HepG2 (cell line): Measurements from ENCODE around the gene SOHLH2. TPM values are rescaled to one million over a fixed set of nuclear protein-coding genes. Genes with fewer than 3 reads are reported as not detected.

Source experiments
- ATAC-seq: fragments of 200-7000 bp; cut with Tn5 transposase; 3 replicates; pipeline ENCODE4 v1.9.1; 2020; ENCODE audit warnings: mild to moderate bottlenecking, moderate library complexity
- BruUV-seq: library from RNA; stranded (reverse); fragments of 400-500 nt; replicated peaks from 2 replicates; lab custom pipeline; 2021; lab: Mats Ljungman, UMichigan
- CTCF ChIA-PET: fragments of 300-600 bp; formaldehyde crosslinking; extraction: SDS; loops from one replicate; lab custom pipeline; 2021; ENCODE audit warnings: low total read pairs, inconsistent platforms, low intra/inter-chr PET ratio; lab: Yijun Ruan, JAX
- POLR2A ChIA-PET: fragments of 350-600 bp; sonication (Branson Sonifier 250); formaldehyde crosslinking; loops from one replicate; lab custom pipeline; 2020; ENCODE audit warnings: antibody characterized with exemption, inconsistent platforms; lab: Yijun Ruan, JAX
- DNase-seq: peaks from one replicate; pipeline ENCODE4 v3.0.0-alpha.2; 2015; ENCODE audit warnings: low spot score
- FAIRE-seq: peaks from 3 replicates; lab custom pipeline; 2011; peaks lifted over from hg19 to GRCh38; lab: Jason Lieb, UNC
- H2AFZ ChIP-seq: one replicate; pipeline ENCODE4 v1.6.1; 2011; ENCODE audit warnings: low read length, inconsistent platforms
- H3K27ac ChIP-seq: fragments of 300-600 bp; 3 replicates; pipeline ENCODE4 v1.8.0; 2011; ENCODE audit warnings: mixed run types, mild to moderate bottlenecking, mixed read lengths, low read length, inconsistent platforms; ENCODE audit not compliant: insufficient read depth; ENCODE audit errors: extremely low read length
- H3K27me3 ChIP-seq, 2 experiments: fragments of 200-600 bp in 1 of 2; 2 replicates in 1 of 2; 3 replicates in 1 of 2; pipeline versions ENCODE4 v1.6.0 to v1.8.0; 2011; ENCODE audit warnings: low read length in 2 of 2, mild to moderate bottlenecking in 2 of 2, moderate library complexity in 2 of 2, inconsistent platforms in 1 of 2; ENCODE audit not compliant: insufficient read depth in 2 of 2, control insufficient read depth in 1 of 2
- H3K36me3 ChIP-seq, 2 experiments: fragments of 200-600 bp in 1 of 2; replicated peaks in 1 of 2; 2 replicates in 1 of 2; 3 replicates in 1 of 2; pipeline versions ENCODE4 v1.5.1 to v1.8.0; 2011; ENCODE audit warnings: low read length in 2 of 2, inconsistent platforms in 1 of 2; ENCODE audit not compliant: insufficient read depth in 2 of 2, control insufficient read depth in 1 of 2
- H3K4me1 ChIP-seq: 2 replicates; pipeline ENCODE4 v1.5.1; 2012; ENCODE audit warnings: low read length, inconsistent platforms; ENCODE audit not compliant: insufficient read depth
- H3K4me2 ChIP-seq: 2 replicates; pipeline ENCODE4 v1.6.0; 2011; ENCODE audit warnings: low read depth, low read length, inconsistent platforms
- H3K4me3 ChIP-seq, 3 experiments: fragments of 200-600 bp in 1 of 3; sonication (generic), shearing (Covaris generic) in 1 of 3; replicated peaks in 1 of 3; 2 replicates each; pipeline ENCODE4 v1.5.1; 2011 to 2016; ENCODE audit warnings: low read length in 3 of 3, inconsistent platforms in 2 of 3, low read depth in 2 of 3, mild to moderate bottlenecking in 2 of 3, control low read depth in 1 of 3, mixed read lengths in 1 of 3; ENCODE audit not compliant: insufficient read depth in 1 of 3
- H3K79me2 ChIP-seq: one replicate; pipeline ENCODE4 v1.6.1; 2011; ENCODE audit warnings: low read length, inconsistent platforms; ENCODE audit not compliant: insufficient read depth
- H3K9ac ChIP-seq: 2 replicates; pipeline ENCODE4 v1.6.0; 2011; ENCODE audit warnings: mild to moderate bottlenecking, low read depth, low read length, inconsistent platforms; ENCODE audit not compliant: insufficient read depth
- H3K9me3 ChIP-seq: 2 replicates; pipeline ENCODE4 v1.5.1; 2012; ENCODE audit warnings: mild to moderate bottlenecking, low read length
- H4K20me1 ChIP-seq: 2 replicates; pipeline ENCODE4 v1.6.0; 2011; ENCODE audit warnings: inconsistent platforms, mild to moderate bottlenecking, low read length, moderate library complexity; ENCODE audit not compliant: insufficient read depth
- CAMTA2 ChIP-seq: sonication (generic); formaldehyde crosslinking; IDR thresholded peaks from 2 replicates; pipeline ENCODE4 v1.4.0; 2020; ENCODE audit warnings: mild to moderate bottlenecking, missing genetic modification reagents, borderline replicate concordance
- DR1 ChIP-seq: sonication (generic); formaldehyde crosslinking; IDR thresholded peaks from 2 replicates; pipeline ENCODE4 v1.8.0; 2021; ENCODE audit warnings: mild to moderate bottlenecking, missing genetic modification reagents, inconsistent platforms
- KLF12 ChIP-seq: sonication (generic); formaldehyde crosslinking; IDR thresholded peaks from 2 replicates; pipeline ENCODE4 v1.4.0; 2020; ENCODE audit warnings: missing genetic modification reagents, borderline replicate concordance
- NPAS2 ChIP-seq: sonication (generic); formaldehyde crosslinking; IDR thresholded peaks from 2 replicates; pipeline ENCODE4 v1.8.0; 2022; ENCODE audit warnings: mild to moderate bottlenecking, missing genetic modification reagents, borderline replicate concordance
- SMAD9 ChIP-seq: sonication (generic); formaldehyde crosslinking; IDR thresholded peaks from 2 replicates; pipeline ENCODE4 v1.5.1; 2020; ENCODE audit warnings: mild to moderate bottlenecking, missing genetic modification reagents
- THAP7 ChIP-seq: sonication (generic); formaldehyde crosslinking; IDR thresholded peaks from 2 replicates; pipeline ENCODE4 v1.8.1; 2023; ENCODE audit warnings: mild to moderate bottlenecking, missing genetic modification reagents
- U2AF1 ChIP-seq: fragments of 200-400 bp; formaldehyde crosslinking; optimal IDR thresholded peaks from 2 replicates; pipeline ENCODE3; 2017; ENCODE audit warnings: mild to moderate bottlenecking, low read depth, low read length
- YY1 ChIP-seq: IDR thresholded peaks from 2 replicates; pipeline ENCODE4 v1.6.1; 2011; ENCODE audit warnings: low read length, low read depth, moderate library complexity, mild to moderate bottlenecking; ENCODE audit not compliant: insufficient read depth, insufficient replicate concordance
- ZNF205 ChIP-seq: IDR thresholded peaks from 2 replicates; pipeline ENCODE4 v1.6.1; 2018; ENCODE audit warnings: missing biosample characterization, missing genetic modification reagents
- ZNF207 ChIP-seq: fragments of 450-650 bp; IDR thresholded peaks from 2 replicates; pipeline ENCODE4 v1.6.1; 2016; ENCODE audit warnings: antibody characterized with exemption, borderline replicate concordance
- ZNF562 ChIP-seq: sonication (generic); formaldehyde crosslinking; IDR thresholded peaks from 2 replicates; pipeline ENCODE4 v1.8.0; 2022; ENCODE audit warnings: missing genetic modification reagents, borderline replicate concordance
- ZNF615 ChIP-seq: sonication (generic); formaldehyde crosslinking; IDR thresholded peaks from 2 replicates; pipeline ENCODE4 v1.5.0; 2020; ENCODE audit warnings: mild to moderate bottlenecking, missing genetic modification reagents, borderline replicate concordance
- ZNF720 ChIP-seq: sonication (generic); formaldehyde crosslinking; IDR thresholded peaks from 2 replicates; pipeline ENCODE4 v1.4.0; 2020; ENCODE audit warnings: missing genetic modification reagents
- ZNF75D ChIP-seq: sonication (generic); formaldehyde crosslinking; IDR thresholded peaks from 2 replicates; pipeline ENCODE4 v1.8.1; 2023; ENCODE audit warnings: missing genetic modification reagents, mild to moderate bottlenecking, borderline replicate concordance
- ZNF766 ChIP-seq: sonication (generic); formaldehyde crosslinking; IDR thresholded peaks from 2 replicates; pipeline ENCODE4 v1.5.0; 2020; ENCODE audit warnings: missing genetic modification reagents, borderline replicate concordance
- WGBS: methylation state at CpG from one replicate; pipeline ENCODE4 v1.1.6; 2017; ENCODE audit warnings: low lambda C conversion rate; 5-methylcytosine and 5-hydroxymethylcytosine counted together
- in situ Hi-C: cut with HindIII; loops from 2 replicates; pipeline ENCODE4 v1.10.0; 2017; ENCODE audit warnings: low pct_unique_long_range_greater_than_20kb; ENCODE audit not compliant: extremely low pct_ligation_motif_present
- intact Hi-C: fragments of 100-400 bp; cut with micrococcal nuclease; formaldehyde crosslinking; loops from one replicate; pipeline ENCODE4 v1.10.0; 2022; ENCODE audit not compliant: unreplicated experiment
- polyA plus RNA-seq, 8 experiments: library from polyadenylated mRNA; depleted of rRNA in 3 of 8; stranded (reverse) in 7 of 8; unstranded in 1 of 8; fragments of >200 nt; fragmentation: Illumina TruSeq in 4 of 8; extraction: Trizol in 4 of 8; gene quantifications; 2 replicates each; pipeline versions ENCODE4 v1.2.1 to v1.2.3, GENCODE V29; 2011 to 2016; ENCODE audit warnings: low read depth in 4 of 8, missing spikeins in 1 of 8, mixed read lengths in 1 of 8; ENCODE audit not compliant: insufficient read depth in 1 of 8
- total RNA-seq, 5 experiments: library from RNA; depleted of rRNA; stranded (reverse); fragments of >200 nt; fragmentation: Illumina TruSeq; extraction: Trizol; gene quantifications; 2 replicates each; pipeline ENCODE4 v1.2.3, GENCODE V29; 2016; ENCODE audit warnings: low read depth in 1 of 5
- TF ChIP-seq, protein P1 (sequence below): sonication (generic); formaldehyde crosslinking; IDR thresholded peaks from 2 replicates; pipeline ENCODE4 v1.4.0; 2020; ENCODE audit warnings: missing genetic modification reagents
- TF ChIP-seq, protein P2 (sequence below): sonication (generic); formaldehyde crosslinking; IDR thresholded peaks from 2 replicates; pipeline ENCODE4 v1.4.0; 2020; ENCODE audit warnings: missing genetic modification reagents
- TF ChIP-seq, protein P3 (sequence below): sonication (generic); formaldehyde crosslinking; IDR thresholded peaks from 2 replicates; pipeline ENCODE4 v1.8.0; 2022; ENCODE audit warnings: mild to moderate bottlenecking, missing genetic modification reagents

SOHLH2 gene
- total and polyA plus RNA-seq, 2 of the 13 experiments (the other 11 are each of a cell fraction or from before 2014, with no cell fraction given), result not detected

DNA sequence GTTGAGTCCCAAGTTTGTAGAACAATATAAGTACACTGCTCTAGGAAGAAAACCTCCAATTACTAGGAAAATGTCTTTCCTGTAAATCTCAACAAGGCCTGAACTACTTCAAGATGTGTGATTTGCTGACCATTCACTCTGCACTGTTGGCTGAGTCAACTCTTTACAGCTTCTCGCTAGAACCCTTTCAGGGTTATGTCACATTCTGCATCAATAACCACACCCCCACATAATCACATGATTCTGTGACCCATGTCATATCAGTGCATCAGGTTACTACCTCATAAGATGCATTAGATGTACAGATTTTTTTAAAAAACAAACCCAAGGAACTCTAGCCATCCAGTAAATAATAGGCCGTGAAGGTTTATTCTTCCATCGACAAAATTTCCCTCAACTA lies 67.0 kb downstream of the SOHLH2 start:
- in situ Hi-C loops, result no loop called here
- Histone ChIP-seq H2AFZ (no peak overlapping the region), H3K4me2 (no peak overlapping the region), H3K9ac (no peak overlapping the region), H3K79me2 (no peaks in the 10 kb centered on the region), H3K9me3 (no peaks in the 10 kb centered on the region), H3K27me3 (no peaks in the 10 kb centered on the region), H3K4me1 (no peaks in the 10 kb centered on the region), H3K27ac (no peak overlapping the region), H4K20me1 (no peaks in the 10 kb centered on the region), H3K36me3 (no peaks in the 10 kb centered on the region), H3K4me3 (no peak overlapping the region)
- intact Hi-C loops, result no loop called here
- ATAC-seq (no peak), DNase-seq (no peak), FAIRE-seq (no peak)
- CTCF ChIA-PET, result no interaction called here
- WGBS, result 2% methylated on average over 3 of the region's 3 CpGs
- POLR2A ChIA-PET, result no interaction called here
- BruUV-seq, result no TSS peak
- TF ChIP-seq YY1 (no peak), CAMTA2 (CRISPR knock-in tag) (no peak), ZNF615 (CRISPR knock-in tag) (no peak), KLF12 (CRISPR knock-in tag) (no peak), DR1 (CRISPR knock-in tag) (no peak), ZNF766 (CRISPR knock-in tag) (no peak), SMAD9 (no peak), THAP7 (CRISPR knock-in tag) (no peak), ZNF207 (no peak), ZNF562 (CRISPR knock-in tag) (no peak), NPAS2 (CRISPR knock-in tag) (no peak), ZNF720 (no peak), ZNF205 (no peak), U2AF1 (no peak), ZNF75D (CRISPR knock-in tag) (no peak)
- TF ChIP-seq, protein P1, sequence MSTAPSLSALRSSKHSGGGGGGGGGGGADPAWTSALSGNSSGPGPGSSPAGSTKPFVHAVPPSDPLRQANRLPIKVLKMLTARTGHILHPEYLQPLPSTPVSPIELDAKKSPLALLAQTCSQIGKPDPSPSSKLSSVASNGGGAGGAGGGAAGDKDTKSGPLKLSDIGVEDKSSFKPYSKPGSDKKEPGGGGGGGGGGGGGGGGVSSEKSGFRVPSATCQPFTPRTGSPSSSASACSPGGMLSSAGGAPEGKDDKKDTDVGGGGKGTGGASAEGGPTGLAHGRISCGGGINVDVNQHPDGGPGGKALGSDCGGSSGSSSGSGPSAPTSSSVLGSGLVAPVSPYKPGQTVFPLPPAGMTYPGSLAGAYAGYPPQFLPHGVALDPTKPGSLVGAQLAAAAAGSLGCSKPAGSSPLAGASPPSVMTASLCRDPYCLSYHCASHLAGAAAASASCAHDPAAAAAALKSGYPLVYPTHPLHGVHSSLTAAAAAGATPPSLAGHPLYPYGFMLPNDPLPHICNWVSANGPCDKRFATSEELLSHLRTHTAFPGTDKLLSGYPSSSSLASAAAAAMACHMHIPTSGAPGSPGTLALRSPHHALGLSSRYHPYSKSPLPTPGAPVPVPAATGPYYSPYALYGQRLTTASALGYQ (CRISPR knock-in tag), result no peak
- TF ChIP-seq, protein P2, sequence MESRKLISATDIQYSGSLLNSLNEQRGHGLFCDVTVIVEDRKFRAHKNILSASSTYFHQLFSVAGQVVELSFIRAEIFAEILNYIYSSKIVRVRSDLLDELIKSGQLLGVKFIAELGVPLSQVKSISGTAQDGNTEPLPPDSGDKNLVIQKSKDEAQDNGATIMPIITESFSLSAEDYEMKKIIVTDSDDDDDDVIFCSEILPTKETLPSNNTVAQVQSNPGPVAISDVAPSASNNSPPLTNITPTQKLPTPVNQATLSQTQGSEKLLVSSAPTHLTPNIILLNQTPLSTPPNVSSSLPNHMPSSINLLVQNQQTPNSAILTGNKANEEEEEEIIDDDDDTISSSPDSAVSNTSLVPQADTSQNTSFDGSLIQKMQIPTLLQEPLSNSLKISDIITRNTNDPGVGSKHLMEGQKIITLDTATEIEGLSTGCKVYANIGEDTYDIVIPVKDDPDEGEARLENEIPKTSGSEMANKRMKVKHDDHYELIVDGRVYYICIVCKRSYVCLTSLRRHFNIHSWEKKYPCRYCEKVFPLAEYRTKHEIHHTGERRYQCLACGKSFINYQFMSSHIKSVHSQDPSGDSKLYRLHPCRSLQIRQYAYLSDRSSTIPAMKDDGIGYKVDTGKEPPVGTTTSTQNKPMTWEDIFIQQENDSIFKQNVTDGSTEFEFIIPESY (CRISPR knock-in tag), result no peak
- TF ChIP-seq, protein P3, sequence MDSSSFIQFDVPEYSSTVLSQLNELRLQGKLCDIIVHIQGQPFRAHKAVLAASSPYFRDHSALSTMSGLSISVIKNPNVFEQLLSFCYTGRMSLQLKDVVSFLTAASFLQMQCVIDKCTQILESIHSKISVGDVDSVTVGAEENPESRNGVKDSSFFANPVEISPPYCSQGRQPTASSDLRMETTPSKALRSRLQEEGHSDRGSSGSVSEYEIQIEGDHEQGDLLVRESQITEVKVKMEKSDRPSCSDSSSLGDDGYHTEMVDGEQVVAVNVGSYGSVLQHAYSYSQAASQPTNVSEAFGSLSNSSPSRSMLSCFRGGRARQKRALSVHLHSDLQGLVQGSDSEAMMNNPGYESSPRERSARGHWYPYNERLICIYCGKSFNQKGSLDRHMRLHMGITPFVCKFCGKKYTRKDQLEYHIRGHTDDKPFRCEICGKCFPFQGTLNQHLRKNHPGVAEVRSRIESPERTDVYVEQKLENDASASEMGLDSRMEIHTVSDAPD (CRISPR knock-in tag), result no peak
